ENCODE data around the gene PNCK.

Gene PNCK

GRCh38 chrX:153626863-153627674 is 46.5 kb downstream of the PNCK start:
- no peak for DNase-seq

- DNase-seq: no peak
Observed at GRCh38 chrX:153626025-153626633, 47.5 kb downstream of the PNCK start.

- no peak for DNase-seq
Observed at GRCh38 chrX:153625271-153626024, 48.2 kb downstream of the PNCK start.

GRCh38 chrX:153624196-153625091 is 49.2 kb downstream of the PNCK start:
- DNase-seq: no peak

GRCh38 chrX:153623310-153624029 is 50.1 kb downstream of the PNCK start:
- no peak for DNase-seq

GRCh38 chrX:153622661-153623309 is 50.8 kb downstream of the PNCK start:
- no peak for DNase-seq

- no peak for DNase-seq
Observed at GRCh38 chrX:153621949-153622598, 51.5 kb downstream of the PNCK start.

GRCh38 chrX:153620576-153620975 is 53.0 kb downstream of the PNCK start:
- DNase-seq: no peak

Measured in inflammatory macrophage treated with lipopolysaccharide for 1 hour (primary cell).